ENCODE data around the gene CCDC78.

CCDC78 gene

GRCh38 chr16:677316-678190 is 48.7 kb downstream of the CCDC78 start:
- no peak overlapping the region for H3K4me3 ChIP-seq (ENCODE audit: low read length)

GRCh38 chr16:676913-677312 is 49.3 kb downstream of the CCDC78 start:
- no peak for TF ChIP-seq ZNF274 (IDR thresholded peaks at IDR 0.05; ENCODE audit: low read depth, low read length)
- no peak overlapping the region for H3K4me3 ChIP-seq (ENCODE audit: low read length)

More at GRCh38 chr16:677316-678190, 48.7 kb downstream of the CCDC78 start:
- TF ChIP-seq ZNF274 (IDR thresholded peaks at IDR 0.05; ENCODE audit: low read depth, low read length): no peak

- no peak overlapping the region for H3K4me3 ChIP-seq (ENCODE audit: low read length)
- no peak for TF ChIP-seq ZNF274 (IDR thresholded peaks at IDR 0.05; ENCODE audit: low read depth, low read length)
Observed at GRCh38 chr16:676565-676902, 49.7 kb downstream of the CCDC78 start.

GRCh38 chr16:675884-676564 is 50.2 kb downstream of the CCDC78 start:
- no peak overlapping the region for H3K4me3 ChIP-seq (ENCODE audit: low read length)
- no peak for TF ChIP-seq ZNF274 (IDR thresholded peaks at IDR 0.05; ENCODE audit: low read depth, low read length)

- no peak for TF ChIP-seq ZNF274 (IDR thresholded peaks at IDR 0.05; ENCODE audit: low read depth, low read length)
Observed at GRCh38 chr16:674968-675883, 51.0 kb downstream of the CCDC78 start, which contains the start of gene RHBDL1. TSS of gene RHBDL1 (plus strand) at chr16:675671. CDS start at chr16:675791, 120 bp downstream.

GRCh38 chr16:674214-674881 is 51.9 kb downstream of the CCDC78 start:
- no peak for TF ChIP-seq ZNF274 (IDR thresholded peaks at IDR 0.05; ENCODE audit: low read depth, low read length)
- no peak overlapping the region for H3K4me3 ChIP-seq (ENCODE audit: low read length)

More at GRCh38 chr16:674968-675883, 51.0 kb downstream of the CCDC78 start, which contains the start of gene RHBDL1:
- no peak within 1 kb of the TSS for H3K4me3 ChIP-seq (ENCODE audit: low read length)

- H3K4me3 ChIP-seq (ENCODE audit: low read length): no peak overlapping the region
- no peak for TF ChIP-seq ZNF274 (IDR thresholded peaks at IDR 0.05; ENCODE audit: low read depth, low read length)
Observed at GRCh38 chr16:673399-673991, 52.7 kb downstream of the CCDC78 start.

GRCh38 chr16:672851-673250 is 53.4 kb downstream of the CCDC78 start:
- H3K4me3 ChIP-seq (ENCODE audit: low read length): no peak overlapping the region
- TF ChIP-seq ZNF274 (IDR thresholded peaks at IDR 0.05; ENCODE audit: low read depth, low read length): no peak
